Smooth muscle cell (in vitro differentiated cells): Measurements from ENCODE around the gene NAPB. TPM values are rescaled to one million over a fixed set of nuclear protein-coding genes. Genes with fewer than 3 reads are reported as not detected.

ENCODE experiments used
- DNase-seq: peaks from one replicate; lab custom pipeline; 2025; ENCODE audit not compliant: unreplicated experiment; lab: John Stamatoyannopoulos, UW
- H2AFZ ChIP-seq: fragments of 200-600 bp; sonication (generic); 2 replicates; pipeline ENCODE4 v1.6.0; 2016; ENCODE audit warnings: antibody characterized with exemption, low read depth, mild to moderate bottlenecking
- H3F3A ChIP-seq: fragments of 200-600 bp; sonication (generic); 2 replicates; pipeline ENCODE4 v1.6.0; 2017; ENCODE audit warnings: antibody characterized with exemption, low read depth
- H3K27ac ChIP-seq: fragments of 200-600 bp; sonication (generic); 2 replicates; pipeline ENCODE4 v1.5.1; 2016; ENCODE audit warnings: low read depth, mild to moderate bottlenecking
- H3K27me3 ChIP-seq: fragments of 200-600 bp; sonication (generic); 2 replicates; pipeline ENCODE4 v1.6.1; 2016; ENCODE audit warnings: low read depth, mild to moderate bottlenecking
- H3K36me3 ChIP-seq: fragments of 200-600 bp; sonication (generic); 2 replicates; pipeline ENCODE4 v1.5.1; 2016; ENCODE audit warnings: low read depth
- H3K4me1 ChIP-seq: fragments of 200-600 bp; sonication (generic); 2 replicates; pipeline ENCODE4 v1.5.1; 2016; ENCODE audit warnings: low read depth
- H3K4me2 ChIP-seq: fragments of 200-600 bp; sonication (generic); 2 replicates; pipeline ENCODE4 v1.6.0; 2016; ENCODE audit warnings: mild to moderate bottlenecking
- H3K4me3 ChIP-seq: fragments of 200-600 bp; sonication (generic); 2 replicates; pipeline ENCODE4 v1.5.1; 2016; ENCODE audit warnings: mild to moderate bottlenecking
- H3K79me2 ChIP-seq: fragments of 200-600 bp; sonication (generic); 2 replicates; pipeline ENCODE4 v1.6.0; 2016; ENCODE audit warnings: low read depth, mild to moderate bottlenecking
- H3K9ac ChIP-seq: fragments of 200-600 bp; sonication (generic); 2 replicates; pipeline ENCODE4 v1.6.0; 2016; ENCODE audit warnings: low read depth
- H3K9me3 ChIP-seq: fragments of 200-600 bp; sonication (generic); replicated peaks from 2 replicates; pipeline ENCODE4 v1.5.1; 2016; ENCODE audit warnings: low read depth
- H4K20me1 ChIP-seq: fragments of 200-600 bp; sonication (generic); 2 replicates; pipeline ENCODE4 v1.6.0; 2016; ENCODE audit warnings: low read depth
- CTCF ChIP-seq: fragments of 200-600 bp; sonication (generic); IDR thresholded peaks from 2 replicates; pipeline ENCODE4 v1.5.1; 2017; ENCODE audit warnings: borderline replicate concordance, mild to moderate bottlenecking, antibody characterized with exemption; ENCODE audit not compliant: insufficient read depth, poor library complexity, severe bottlenecking
- WGBS: methylation state at CpG from one replicate; pipeline ENCODE4 v1.1.7; 2016; ENCODE audit warnings: low lambda C conversion rate; 5-methylcytosine and 5-hydroxymethylcytosine counted together
- polyA plus RNA-seq: library from polyadenylated mRNA; unstranded; fragments of >200 nt; fragmentation: Nextera tagmentation; extraction: Ambion mirVana; gene quantifications from 2 replicates; pipeline ENCODE4 v1.2.1, GENCODE V29; 2016
- small RNA-seq: library from RNA; depleted of rRNA; stranded (forward); fragments of <200 nt; gene quantifications from one replicate; pipeline ENCODE3, GENCODE V24; 2014
- total RNA-seq: library from RNA; depleted of rRNA; stranded (reverse); fragments of >200 nt; gene quantifications from 2 replicates; pipeline ENCODE4 v1.2.3, GENCODE V29; 2014

Gene NAPB
- total and polyA plus RNA-seq, 2 experiments from 2014 or later = 0.65 to 11.4 TPM

DNA sequence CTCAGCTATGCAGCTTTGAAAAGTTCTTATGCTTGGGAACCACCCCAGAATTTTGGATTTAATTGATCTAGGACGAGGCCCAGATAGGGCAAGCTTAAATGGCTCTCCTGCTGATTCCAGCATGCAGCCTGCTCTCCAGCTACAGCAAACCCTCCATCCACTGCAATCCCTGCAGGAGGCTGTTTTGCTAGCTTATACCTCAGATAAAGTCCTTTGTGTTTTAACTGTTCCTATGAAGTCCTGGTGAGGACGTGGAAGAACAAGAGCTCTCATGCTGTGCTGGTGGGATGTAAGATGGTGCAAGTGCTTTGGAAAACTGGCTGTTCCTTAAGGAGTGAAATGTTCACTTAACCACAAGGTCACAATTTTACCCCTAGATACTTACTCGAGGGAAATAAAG is 96.2 kb downstream of the NAPB start:
- Histone ChIP-seq H3F3A (no peaks in the 10 kb centered on the region), H3K9ac (no peak overlapping the region), H3K79me2 (no peaks in the 10 kb centered on the region), H3K4me1 (no peaks in the 10 kb centered on the region), H4K20me1 (no peaks in the 10 kb centered on the region), H3K27ac (no peak overlapping the region), H2AFZ (no peak overlapping the region), H3K9me3 (no peaks in the 10 kb centered on the region), H3K27me3 (no peaks in the 10 kb centered on the region), H3K36me3 (no peaks in the 10 kb centered on the region), H3K4me2 (no peak overlapping the region), H3K4me3 (no peak overlapping the region)
- no peak for TF ChIP-seq CTCF
- DNase-seq = no peak
- WGBS = 85% methylated on average over 3 of the region's 3 CpGs

Small RNAs within 50 kb of the gene (small RNA-seq; reads per million reads assigned to genes)
- gene RF00019 (not detected), gene RNA5SP479 (not detected)

Other genes starting within 250 kb of the NAPB start
- gene NXT1, start 70.7 kb downstream of the NAPB start, total RNA-seq = 43.7 and 49.6 TPM in 2 replicates
- gene NXT1, start 70.7 kb downstream of the NAPB start, polyA plus RNA-seq = 45.3 and 46.1 TPM in 2 replicates
- 13.7 and 17.3 TPM in 2 replicates for gene GZF1, start 59.3 kb downstream of the NAPB start, total RNA-seq
- 6.0 and 7.5 TPM in 2 replicates for gene GZF1, start 59.3 kb downstream of the NAPB start, polyA plus RNA-seq
- not detected in 2 replicates for gene CSTL1, start 18.2 kb upstream of the NAPB start, total RNA-seq
- gene CSTL1, start 18.2 kb upstream of the NAPB start, polyA plus RNA-seq = not detected in 2 replicates
- not detected in 2 replicates for gene CST11, start 31.4 kb upstream of the NAPB start, total RNA-seq
- not detected in 2 replicates for gene CST11, start 31.4 kb upstream of the NAPB start, polyA plus RNA-seq
- gene CST8, start 69.6 kb upstream of the NAPB start, total RNA-seq = not detected in 2 replicates
- not detected in 2 replicates for gene CST8, start 69.6 kb upstream of the NAPB start, polyA plus RNA-seq
- not detected in 2 replicates for gene CST9L, start 147.0 kb upstream of the NAPB start, total RNA-seq
- gene CST9L, start 147.0 kb upstream of the NAPB start, polyA plus RNA-seq = not detected in 2 replicates
- not detected in 2 replicates for gene CST9, start 184.4 kb upstream of the NAPB start, total RNA-seq
- gene CST9, start 184.4 kb upstream of the NAPB start, polyA plus RNA-seq = not detected in 2 replicates
- 146 and 170 TPM in 2 replicates for gene CST3, start 216.5 kb upstream of the NAPB start, total RNA-seq
- gene CST3, start 216.5 kb upstream of the NAPB start, polyA plus RNA-seq = 338 and 410 TPM in 2 replicates